Medulla oblongata (tissue), 1 donor: Measurements from ENCODE around the gene EHBP1L1.

Experiments
- DNase-seq: peaks from one replicate; pipeline ENCODE4 v3.0.0-alpha.2; 2015; ENCODE audit errors: extremely low spot score

Gene EHBP1L1

DNA sequence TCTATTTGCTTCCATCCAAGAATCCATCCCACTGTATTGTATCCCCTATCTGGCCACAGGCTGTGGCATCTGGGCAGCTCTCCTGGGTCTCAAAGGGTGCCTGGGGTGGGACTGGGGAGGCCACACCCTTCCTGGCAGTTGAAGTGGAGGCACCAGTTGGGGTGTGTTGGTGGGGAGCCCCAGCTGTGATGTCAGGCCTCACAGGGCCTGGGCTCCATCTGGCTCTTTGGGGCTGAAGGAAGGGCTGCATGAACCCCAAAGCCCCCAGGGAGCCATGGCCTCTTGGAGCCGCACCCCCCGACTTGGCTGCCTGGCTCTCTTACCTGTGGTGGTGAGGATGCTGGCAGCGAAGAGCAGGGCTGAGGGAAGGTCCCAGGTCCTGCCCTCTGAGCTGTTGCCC is 19.3 kb downstream of the EHBP1L1 start:
- no peak for DNase-seq

- DNase-seq = no peak
These were observed 19.9 kb downstream of the EHBP1L1 start, which contains the start of gene KCNK7 for GRCh38 chr11:65595543-65596281. KCNK7 (minus strand) TSS chr11:65595800; CDS start chr11:65595772, 28 bp downstream.

GRCh38 chr11:65596520-65596919 is 20.7 kb downstream of the EHBP1L1 start:
- no peak for DNase-seq

GRCh38 chr11:65598258-65598699 is 22.4 kb downstream of the EHBP1L1 start:
- no peak for DNase-seq

GRCh38 chr11:65599216-65599954 is 23.5 kb downstream of the EHBP1L1 start:
- no peak for DNase-seq

GRCh38 chr11:65599955-65600246 is 24.0 kb downstream of the EHBP1L1 start:
- no peak for DNase-seq

DNA sequence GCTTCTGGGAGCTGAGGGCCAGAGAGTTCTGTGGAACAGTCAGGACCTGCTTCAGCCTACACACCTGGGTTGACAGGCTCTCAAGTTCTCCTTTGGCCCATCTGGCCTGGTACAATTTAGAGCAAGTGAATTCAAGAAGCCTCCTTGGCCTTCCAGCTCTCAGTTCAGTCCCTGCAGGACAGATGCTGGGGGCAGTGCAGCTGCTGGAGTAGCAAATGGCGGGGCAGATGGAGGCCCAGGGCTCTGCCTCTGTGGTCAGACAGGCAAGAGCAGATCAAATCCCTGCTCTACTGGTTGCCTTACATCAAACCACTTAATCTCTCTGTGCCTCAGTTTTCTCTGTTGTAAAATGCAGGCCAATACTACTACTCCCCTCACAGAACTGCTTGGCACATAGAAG is 28.4 kb downstream of the EHBP1L1 start:
- DNase-seq = no peak

GRCh38 chr11:65606876-65607613 is 31.2 kb downstream of the EHBP1L1 start:
- peak; percentile 96 for DNase-seq

DNA sequence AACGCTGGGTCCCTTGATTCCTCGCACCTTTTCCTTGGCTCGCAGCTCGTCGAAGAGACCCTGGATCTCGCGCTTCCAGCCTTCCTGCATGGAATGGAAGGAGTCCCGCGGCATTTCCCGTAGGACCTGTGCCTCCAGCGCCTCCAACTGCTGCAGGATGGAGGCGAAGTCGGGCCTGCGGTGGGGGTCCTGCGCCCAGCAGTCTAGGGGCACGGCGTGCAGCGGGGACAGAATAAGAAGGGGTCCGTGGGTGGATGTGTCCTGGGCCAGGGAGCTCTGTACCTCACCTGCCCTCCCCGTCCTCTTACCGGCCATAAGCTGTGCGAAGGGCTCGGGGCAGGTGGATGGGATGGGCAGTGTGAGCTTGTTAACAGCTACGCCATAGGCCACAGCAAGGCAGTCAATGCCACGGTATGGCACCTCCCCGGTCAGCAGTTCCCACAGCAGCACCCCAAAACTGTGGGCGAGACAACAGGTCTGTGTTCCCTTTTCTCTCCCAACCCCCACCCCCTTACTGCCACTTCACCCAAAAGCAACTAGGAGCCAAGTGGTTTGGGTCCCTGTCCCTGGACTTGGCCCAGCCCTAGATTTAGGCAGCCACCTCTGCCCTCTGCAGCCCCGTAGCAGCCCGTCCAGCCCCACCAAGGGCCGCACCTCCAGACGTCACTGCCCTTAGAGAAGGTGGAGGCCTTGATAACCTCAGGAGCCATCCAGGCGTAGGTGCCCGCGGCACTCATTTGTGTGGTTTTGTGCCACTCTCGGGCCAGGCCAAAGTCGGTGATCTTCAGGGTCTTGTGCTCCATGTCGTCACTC is 32.0 kb downstream of the EHBP1L1 start:
- no peak for DNase-seq

- DNase-seq = no peak
These were observed 33.4 kb downstream of the EHBP1L1 start for GRCh38 chr11:65609229-65609628.

DNA sequence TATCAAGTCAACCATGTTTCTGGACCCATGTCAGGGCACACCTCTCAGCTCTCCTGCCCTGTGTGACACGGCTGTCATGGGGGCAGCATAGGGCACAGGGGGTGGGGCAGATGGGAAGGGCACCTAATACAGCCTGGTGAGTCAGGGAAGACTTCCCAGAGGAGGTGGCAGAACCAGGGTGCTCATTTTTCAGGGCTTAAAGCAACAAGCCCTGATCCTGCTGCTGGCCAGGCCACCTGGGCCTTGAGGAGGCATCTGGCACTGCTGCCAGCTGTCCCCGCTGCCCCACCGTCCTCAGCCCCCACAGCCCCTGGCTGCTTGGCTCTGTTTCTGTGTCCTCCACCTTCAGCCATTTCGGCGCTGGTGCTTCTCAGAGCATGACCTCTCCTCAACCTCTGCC is 33.8 kb downstream of the EHBP1L1 start:
- no peak for DNase-seq

GRCh38 chr11:65610404-65610803 is 34.6 kb downstream of the EHBP1L1 start:
- no peak for DNase-seq

- peak; percentile 90 for DNase-seq
These were observed 35.3 kb downstream of the EHBP1L1 start for GRCh38 chr11:65611028-65611757.

- no peak for DNase-seq
These were observed 36.1 kb downstream of the EHBP1L1 start for GRCh38 chr11:65611758-65612603.

DNA sequence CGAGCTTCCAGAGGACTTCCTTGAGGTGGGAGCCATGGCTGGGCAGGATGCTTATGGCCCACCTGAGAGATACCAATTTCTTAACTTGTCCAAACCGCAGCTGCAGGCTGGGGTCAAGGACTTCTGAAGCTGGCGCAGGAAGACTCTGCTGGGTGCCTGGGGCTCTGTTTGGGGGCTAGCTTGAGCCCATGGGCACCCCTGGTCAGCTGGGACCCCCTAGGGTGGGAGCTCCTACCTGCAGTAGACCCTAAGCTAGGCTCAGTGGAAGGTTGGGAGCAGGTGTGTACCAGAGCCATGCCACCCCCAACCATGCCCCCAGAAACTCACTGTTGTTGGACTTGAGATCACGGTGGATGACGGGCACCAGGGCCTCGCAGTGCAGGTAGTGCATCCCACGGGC is 36.8 kb downstream of the EHBP1L1 start:
- no peak for DNase-seq

DNA sequence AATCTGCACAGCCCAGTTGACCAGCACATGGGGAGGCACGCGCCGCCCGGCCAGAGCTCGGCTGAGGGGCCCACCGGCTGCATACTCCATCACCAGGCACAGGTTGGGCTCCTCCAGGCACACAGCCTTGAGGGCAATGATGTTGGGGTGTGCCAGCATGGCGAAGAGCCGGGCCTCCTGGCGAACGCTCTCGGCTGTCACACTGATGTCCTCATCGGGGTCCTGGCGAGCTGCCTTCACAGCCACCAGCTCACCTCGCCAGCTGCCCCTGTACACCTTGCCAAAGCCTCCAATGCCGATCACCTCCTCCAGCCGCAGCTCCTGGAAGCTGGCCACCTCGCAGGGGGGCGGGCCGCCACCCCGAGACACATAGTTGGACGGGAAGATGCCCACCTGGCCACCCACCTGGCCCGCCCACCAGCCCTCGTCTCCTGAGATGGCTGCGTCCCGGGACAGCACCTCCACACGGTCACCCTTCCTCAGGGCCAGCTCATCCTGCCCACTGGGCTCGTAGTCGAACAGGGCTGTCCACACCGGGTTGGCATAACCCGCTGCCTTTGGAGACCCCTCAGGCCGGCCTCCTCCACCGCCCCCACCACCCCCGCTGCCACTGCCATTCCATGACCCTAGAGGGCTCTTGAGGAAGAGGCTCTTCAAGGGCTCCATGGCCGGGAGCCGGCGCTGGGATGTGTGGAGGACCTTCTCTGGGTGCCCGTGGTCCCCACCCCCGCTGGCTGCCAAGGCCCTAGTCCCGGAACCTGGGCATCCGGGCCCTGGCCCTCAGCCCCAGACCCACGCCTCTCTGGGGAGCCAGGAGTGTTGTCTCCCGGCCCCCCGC is 37.5 kb downstream of the EHBP1L1 start:
- DNase-seq = peak; percentile 32

DNA sequence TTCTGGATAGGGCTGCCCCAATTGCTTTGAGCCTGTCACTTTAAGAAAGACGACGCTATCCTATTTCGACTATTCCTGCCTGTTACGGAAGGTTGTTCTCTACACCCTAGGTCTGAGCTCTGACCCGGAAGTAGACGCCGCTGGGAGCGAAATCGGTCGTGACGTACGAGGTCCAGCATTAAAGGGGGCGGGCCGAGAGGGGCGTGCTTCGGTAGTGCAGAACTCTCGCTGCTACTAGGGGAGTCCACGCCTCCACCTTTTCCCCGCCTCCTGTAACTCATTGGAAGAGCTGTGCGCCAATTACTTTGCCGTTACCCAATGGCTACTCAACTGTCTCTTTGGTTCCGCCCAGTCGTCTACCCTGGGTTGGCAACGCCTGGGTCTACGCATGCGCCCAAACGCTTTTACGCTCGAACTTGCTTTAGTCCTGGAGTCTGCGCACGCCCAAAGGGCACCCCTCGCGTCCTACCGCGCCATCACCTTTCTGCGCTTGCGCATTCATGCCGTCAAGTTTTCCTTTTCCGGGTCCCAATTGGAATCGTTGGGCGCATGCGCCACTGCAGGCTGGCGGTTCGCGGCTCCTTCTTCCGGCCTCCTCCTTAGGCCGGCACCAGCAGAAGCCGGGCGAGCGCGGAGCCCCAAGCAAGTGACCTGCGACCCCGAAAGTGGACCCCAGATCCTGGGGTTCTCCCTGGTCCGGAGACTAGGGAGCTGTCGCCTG is 39.5 kb downstream of the EHBP1L1 start, which contains the start of gene PCNX3:
PCNX3 (plus strand) TSS at position 548 of the 721 bp plus-strand sequence. CDS start 536 bp downstream, outside the sequence.
- peak; percentile 100 for DNase-seq

DNA sequence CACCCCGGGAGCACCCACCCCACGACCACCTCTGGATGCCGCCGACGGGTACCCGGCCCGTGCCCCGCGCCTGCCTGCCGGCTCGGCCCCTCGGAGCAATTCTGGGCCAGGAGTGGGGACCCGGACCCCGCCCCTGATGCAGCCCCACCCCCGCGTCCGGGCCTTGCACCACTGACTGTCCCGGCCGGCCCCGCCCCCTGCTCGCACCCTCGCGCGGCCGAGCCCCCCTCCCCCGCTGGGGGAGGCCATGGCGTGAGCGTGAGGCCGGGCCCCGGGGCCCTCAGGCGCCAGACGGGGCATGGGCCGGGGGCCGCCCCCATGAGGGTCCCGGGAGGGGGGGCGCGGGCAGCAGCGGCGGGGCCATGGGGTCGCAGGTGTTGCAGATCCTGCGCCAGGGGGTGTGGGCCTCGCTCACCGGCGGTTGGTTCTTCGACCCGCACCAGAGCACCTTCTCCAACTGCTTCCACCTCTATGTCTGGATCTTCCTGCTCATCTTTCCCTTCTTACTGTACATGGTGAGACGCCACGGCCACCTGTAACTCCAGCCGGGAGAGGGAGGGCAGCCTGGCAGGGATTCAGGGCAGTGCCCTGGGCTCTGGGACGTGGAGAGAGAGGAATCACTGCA is 40.2 kb downstream of the EHBP1L1 start:
- DNase-seq = no peak
